GM12865 (cell line): ENCODE measurements around the gene EPB41L4B.
"Not testable (repeated sequence)": the region's sequence is repeated elsewhere in the genome, so short reads cannot be mapped to it uniquely, and the experiment has no call there.

Experiments used
- DNase-seq: peaks from one replicate; pipeline ENCODE4 v3.0.0; 2010; ENCODE audit warnings: low read depth
- H3K4me3 ChIP-seq: 2 replicates; pipeline ENCODE4 v1.5.1; 2011; ENCODE audit warnings: mild to moderate bottlenecking, low read depth, low read length, control low read depth
- TF ChIP-seq, protein P1 (sequence below): IDR thresholded peaks from 2 replicates; pipeline ENCODE4 v1.5.1; 2011; ENCODE audit warnings: low read length, control low read depth, low read depth, inconsistent platforms; ENCODE audit not compliant: insufficient read depth; ENCODE audit errors: missing control alignments

EPB41L4B gene

DNA sequence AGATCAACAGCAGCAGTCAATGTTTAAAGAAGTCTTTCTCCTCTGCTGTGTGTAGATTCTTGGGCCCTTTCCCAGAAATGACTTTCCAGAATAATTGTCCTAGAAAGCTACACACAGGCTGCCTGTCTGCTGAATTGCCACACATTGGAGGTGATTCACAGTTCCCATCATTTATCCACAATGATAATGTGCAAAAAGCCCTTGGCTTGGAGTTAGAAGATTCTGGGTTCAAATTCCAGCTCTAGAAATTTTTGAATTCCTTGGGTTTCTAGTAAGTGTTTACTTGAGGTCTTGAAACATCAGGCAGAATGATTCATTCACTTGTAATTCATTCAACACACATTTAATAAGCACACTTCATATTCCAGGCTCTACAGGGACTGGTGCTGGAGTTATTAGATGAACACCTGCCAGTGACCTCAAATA is 28.6 kb upstream of the EPB41L4B start:
- no peak overlapping the region for H3K4me3 ChIP-seq
- DNase-seq, result no peak
- TF ChIP-seq, protein P1, sequence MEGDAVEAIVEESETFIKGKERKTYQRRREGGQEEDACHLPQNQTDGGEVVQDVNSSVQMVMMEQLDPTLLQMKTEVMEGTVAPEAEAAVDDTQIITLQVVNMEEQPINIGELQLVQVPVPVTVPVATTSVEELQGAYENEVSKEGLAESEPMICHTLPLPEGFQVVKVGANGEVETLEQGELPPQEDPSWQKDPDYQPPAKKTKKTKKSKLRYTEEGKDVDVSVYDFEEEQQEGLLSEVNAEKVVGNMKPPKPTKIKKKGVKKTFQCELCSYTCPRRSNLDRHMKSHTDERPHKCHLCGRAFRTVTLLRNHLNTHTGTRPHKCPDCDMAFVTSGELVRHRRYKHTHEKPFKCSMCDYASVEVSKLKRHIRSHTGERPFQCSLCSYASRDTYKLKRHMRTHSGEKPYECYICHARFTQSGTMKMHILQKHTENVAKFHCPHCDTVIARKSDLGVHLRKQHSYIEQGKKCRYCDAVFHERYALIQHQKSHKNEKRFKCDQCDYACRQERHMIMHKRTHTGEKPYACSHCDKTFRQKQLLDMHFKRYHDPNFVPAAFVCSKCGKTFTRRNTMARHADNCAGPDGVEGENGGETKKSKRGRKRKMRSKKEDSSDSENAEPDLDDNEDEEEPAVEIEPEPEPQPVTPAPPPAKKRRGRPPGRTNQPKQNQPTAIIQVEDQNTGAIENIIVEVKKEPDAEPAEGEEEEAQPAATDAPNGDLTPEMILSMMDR, result no peak

DNA sequence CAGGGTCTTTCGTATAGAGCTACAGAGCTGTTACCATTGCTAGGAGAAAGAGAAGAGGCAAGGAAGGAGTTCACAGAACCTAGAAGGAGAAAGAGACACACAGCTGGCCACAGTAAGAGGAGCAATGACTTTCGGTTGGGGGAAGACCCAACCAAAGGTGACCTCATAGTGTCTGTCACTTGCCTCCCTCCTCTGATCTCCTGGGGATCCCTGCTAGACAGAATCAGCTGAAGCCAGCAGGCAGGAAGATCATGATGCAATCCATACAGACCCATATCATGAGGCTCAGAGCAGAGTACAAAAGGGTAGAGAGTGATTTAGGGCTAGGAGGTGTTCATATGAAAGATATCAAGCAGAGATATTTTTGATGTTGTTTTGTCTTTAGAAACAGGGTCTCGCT is 26.0 kb upstream of the EPB41L4B start:
- TF ChIP-seq, protein P1, result no peak
- no peak overlapping the region for H3K4me3 ChIP-seq
- peak; percentile 9 for DNase-seq

DNA sequence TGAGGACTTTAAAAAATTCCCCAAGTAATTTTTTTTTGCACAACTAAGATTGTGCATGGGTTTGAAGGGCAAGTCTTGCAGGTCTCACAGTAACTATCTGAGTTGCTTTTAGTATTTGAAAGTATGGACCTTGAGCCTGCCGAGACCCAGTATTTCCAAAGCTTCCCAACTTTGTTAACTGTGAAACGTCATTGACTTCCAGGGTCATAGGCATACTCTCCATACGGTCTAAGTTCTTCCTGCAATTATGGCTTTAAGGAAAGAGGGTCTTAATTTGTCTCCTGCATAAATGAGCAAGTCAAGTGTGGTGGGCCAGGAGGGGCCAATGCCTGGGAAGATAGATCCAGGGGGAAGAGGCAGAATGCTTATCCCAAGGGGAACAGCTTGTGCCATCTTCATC is 24.0 kb upstream of the EPB41L4B start:
- DNase-seq, result no peak
- H3K4me3 ChIP-seq, result no peak overlapping the region
- TF ChIP-seq, protein P1, result no peak

DNA sequence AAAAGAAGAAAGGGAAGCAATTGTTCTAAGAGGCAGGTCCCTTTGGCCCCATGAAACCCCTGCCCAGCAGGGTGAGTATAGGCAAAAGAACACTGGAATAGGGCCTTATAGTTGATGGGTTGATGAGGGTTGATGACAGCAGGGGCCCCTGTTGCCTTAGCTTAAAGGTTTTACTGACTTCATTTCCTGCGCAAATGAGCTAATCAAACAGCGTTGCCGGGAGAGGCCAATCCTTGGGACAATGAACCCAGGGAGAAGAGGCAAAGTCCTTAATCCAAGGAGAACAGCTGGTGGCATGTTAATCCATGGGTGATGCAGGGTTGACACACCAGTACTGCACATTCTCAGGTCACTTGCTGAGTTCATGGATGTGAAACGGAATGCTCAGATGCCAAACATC is 22.0 kb upstream of the EPB41L4B start:
- TF ChIP-seq, protein P1, result no peak
- DNase-seq, result no peak
- H3K4me3 ChIP-seq, result no peak overlapping the region

DNA sequence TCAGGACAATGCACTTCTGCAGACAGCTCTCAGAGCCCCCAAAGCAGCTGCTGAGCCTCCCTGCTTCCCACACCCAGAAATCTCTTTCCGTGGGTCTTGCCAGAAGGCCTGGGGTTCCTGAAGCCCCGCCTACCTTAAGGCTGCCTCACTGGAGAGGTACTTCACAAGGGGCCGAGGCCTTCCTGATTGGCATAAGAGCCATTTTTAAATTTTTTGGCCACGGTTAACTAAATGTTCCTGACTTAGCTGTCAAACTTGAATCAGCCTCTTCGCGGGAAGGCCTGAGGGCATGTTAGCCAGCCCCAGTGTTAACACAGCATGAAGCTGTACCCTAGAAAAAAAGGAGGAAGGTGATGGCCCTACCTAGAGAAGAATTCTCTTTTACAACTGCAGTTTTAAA is 20.7 kb upstream of the EPB41L4B start:
- DNase-seq, result no peak
- H3K4me3 ChIP-seq, result no peak overlapping the region
- TF ChIP-seq, protein P1, result no peak

DNA sequence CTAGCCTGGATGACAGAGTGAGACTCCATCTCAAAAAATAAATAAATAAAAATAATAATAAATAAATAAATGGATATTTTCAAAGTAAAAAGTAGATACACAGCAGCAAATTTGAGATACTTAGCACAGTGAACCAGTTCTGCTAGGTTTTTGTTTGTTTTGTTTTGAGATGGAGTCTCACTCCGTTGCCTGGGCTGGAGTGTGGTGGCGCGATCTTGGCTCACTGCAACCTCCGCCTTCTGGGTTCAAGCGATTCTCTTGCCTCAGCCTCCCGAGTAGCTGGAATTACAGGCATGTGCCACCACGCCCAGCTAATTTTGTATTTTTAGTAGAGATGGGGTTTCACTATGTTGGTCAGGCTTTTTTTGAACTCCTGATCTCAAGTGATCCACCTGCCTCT is 20.1 kb upstream of the EPB41L4B start:
- H3K4me3 ChIP-seq, DNase-seq: not testable (repeated sequence)

DNA sequence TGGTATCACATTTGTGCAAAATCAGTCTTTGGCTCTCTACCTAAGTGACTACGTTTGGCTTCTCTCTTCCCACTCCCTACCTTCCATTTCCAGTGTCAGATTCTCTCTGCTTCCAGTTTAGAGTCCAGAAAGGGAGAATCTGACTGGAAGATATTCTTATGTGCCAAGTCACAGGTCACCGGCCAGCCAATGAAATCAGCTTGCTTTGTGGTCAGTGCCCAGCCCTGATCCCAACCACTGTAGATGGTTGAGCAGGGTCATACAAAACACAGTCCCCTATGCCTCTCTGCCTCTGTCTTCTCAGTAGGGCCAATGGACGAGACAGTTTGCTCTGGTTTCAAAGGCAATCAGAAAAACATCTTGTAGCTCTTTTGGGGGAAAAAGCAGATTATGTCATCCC is 15.6 kb upstream of the EPB41L4B start:
- DNase-seq, result no peak
- H3K4me3 ChIP-seq, result no peak overlapping the region
- TF ChIP-seq, protein P1, result no peak

DNA sequence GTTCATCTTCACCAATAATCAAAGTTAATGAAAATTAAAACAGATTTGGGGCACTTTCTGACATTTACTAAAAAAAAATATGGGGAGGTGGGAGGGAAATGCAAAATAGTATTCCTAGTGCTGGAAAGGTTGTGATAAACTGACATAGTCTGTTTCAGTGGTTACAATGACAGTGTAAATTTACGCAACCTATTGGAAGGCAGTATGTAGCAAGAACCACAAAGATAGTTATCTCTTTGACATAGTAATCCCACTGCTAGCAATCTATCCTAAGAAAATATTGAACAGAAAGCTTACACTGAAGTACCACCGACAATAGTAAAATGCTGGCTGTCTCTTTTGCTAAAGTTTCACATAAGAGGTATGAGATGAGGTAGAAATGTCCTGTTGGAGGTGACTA is 15.1 kb upstream of the EPB41L4B start:
- no peak for DNase-seq
- TF ChIP-seq, protein P1, result no peak
- H3K4me3 ChIP-seq, result no peak overlapping the region
